Heart left ventricle (tissue), 16 donors: ENCODE results near the gene BMPR1A. TPM values are rescaled to one million over a fixed set of nuclear protein-coding genes. Genes with fewer than 3 reads are reported as not detected.

ENCODE experiments used
- ATAC-seq, 4 donors: fragments of 200-7000 bp; cut with Tn5 transposase; one replicate each; pipeline ENCODE4 v1.9.1; 2020 to 2022; ENCODE audit warnings: moderate library complexity in 4 of 4, mild to moderate bottlenecking in 3 of 4, moderate number of reproducible peaks in 1 of 4
- DNase-seq, 5 donors: peaks; one replicate each; pipeline ENCODE4 v3.0.0-alpha.2; 2020
- H3K27ac ChIP-seq, 12 donors: fragments of 200-600 bp; sonication (generic) in 4 of 12; one replicate each; pipeline versions ENCODE4 v1.5.0 to v1.8.0; 2016 to 2022; ENCODE audit warnings: mild to moderate bottlenecking in 2 of 12
- H3K27me3 ChIP-seq, 9 donors: fragments of 200-600 bp; sonication (generic) in 2 of 9; one replicate each; pipeline versions ENCODE4 v1.5.1 to v1.8.0; 2016 to 2022; ENCODE audit warnings: mild to moderate bottlenecking in 3 of 9
- H3K36me3 ChIP-seq, 9 donors: fragments of 200-600 bp; sonication (generic) in 2 of 9; one replicate each; pipeline versions ENCODE4 v1.5.0 to v1.8.0; 2018 to 2022; ENCODE audit warnings: mild to moderate bottlenecking in 2 of 9
- H3K4me1 ChIP-seq, 12 donors: fragments of 200-600 bp; sonication (generic) in 4 of 12; one replicate each; pipeline versions ENCODE4 v1.5.0 to v1.8.0; 2016 to 2022; ENCODE audit warnings: mild to moderate bottlenecking in 3 of 12
- H3K4me3 ChIP-seq, 12 donors: fragments of 200-600 bp; sonication (generic) in 4 of 12; one replicate each; pipeline versions ENCODE4 v1.5.0 to v1.8.0; 2017 to 2022; ENCODE audit warnings: mild to moderate bottlenecking in 9 of 12, moderate library complexity in 4 of 12
- H3K9me3 ChIP-seq, 12 donors: fragments of 200-600 bp; sonication (generic) in 4 of 12; one replicate each; pipeline versions ENCODE4 v1.5.0 to v1.8.0; 2016 to 2022; ENCODE audit warnings: mild to moderate bottlenecking in 1 of 12
- CTCF ChIP-seq, 12 donors: fragments of 200-600 bp; sonication (generic) in 4 of 12; IDR thresholded peaks; one replicate each; pipeline versions ENCODE4 v1.5.0 to v1.8.0; 2018 to 2022; ENCODE audit warnings: antibody characterized with exemption in 12 of 12, mild to moderate bottlenecking in 5 of 12
- POLR2A ChIP-seq, 2 donors: fragments of 450-650 bp; IDR thresholded peaks; one replicate each; pipeline ENCODE4 v1.6.1; 2017; ENCODE audit warnings: antibody characterized with exemption in 2 of 2, mild to moderate bottlenecking in 2 of 2, moderate library complexity in 2 of 2
- WGBS, 4 donors: extraction: QIAGEN DNeasy Blood & Tissue Kit in 2 of 4; methylation state at CpG; one replicate each; pipeline versions ENCODE4 v1.1.5 to v1.1.7; 2013 to 2018; 5-methylcytosine and 5-hydroxymethylcytosine counted together
- intact Hi-C, 10 donors: fragments of 100-400 bp; cut with DNase I; formaldehyde crosslinking; loops; one replicate each; pipeline versions ENCODE4 v1.11.1 to v1.14.2; 2022
- polyA plus RNA-seq, 2 donors: library from polyadenylated mRNA; stranded (reverse); fragments of 200-250 nt; gene quantifications; one replicate each; pipeline ENCODE4 v1.2.3, GENCODE V29; 2013
- total RNA-seq, 9 donors: library from RNA; depleted of rRNA in 2 of 9; stranded (reverse); fragments of >200 nt in 2 of 9; fragmentation: NEBNext Ultra II Directional in 3 of 9; extraction: Animal tissue kit (Norgen Biotek cat#: 25700) in 3 of 9; gene quantifications; one replicate each; pipeline versions ENCODE4 v1.1.0 to v1.2.4, GENCODE V29; 2016 to 2023
- donor health status: ischemic (EF 13 %, LVEDD 7.1; RV severe dilation, severe dysfunction).
- donor health status: healthy with polysubstance abuse.
- donor health status: DM: no; HTN: yes; CAD: no.
- donor health status: DM: no; HTN: no; CAD: no.
- donor health status: ischemic (EF 25% LVEDD 6.9; RV normal size, moderate dysfunction).
- donor health status: ischemic (EF 25% LVEDD 5.7; RV mildly dilated, moderate dysfunction).
- donor health status: healthy.
- donor health status: DM: yes; HTN: yes; CAD: no.
- donor health status: ischemic (EF 35%, LVEDD 5.7; RV mildly dilated, moderate dysfunction).
- donor health status: nonischemic (EF 11% LVEDD 7.7; RV severe dilation, severe dysfunction).
- donor health status: DM: yes; HTN: yes; CAD: no.
- donor health status: PGD.
- donor health status: ischemic (EF 29% LVEDD 5.4; RV normal size, mild dysfunction).
- donor health status: nonischemic (EF 23%, LVEDD 6.1; RV moderate dilation, normal function).

Gene BMPR1A
- total and polyA plus RNA-seq, 11 donors, result 6.3 to 72.0 (median 40.1) TPM

- intact Hi-C loops, result no loop called here
Measured at GRCh38 chr10:86726677-86726999, 29.8 kb upstream of the BMPR1A start.

GRCh38 chr10:86727470-86727869 is 28.9 kb upstream of the BMPR1A start:
- H3K4me3 ChIP-seq, result no peak overlapping the region
- intact Hi-C loops, result no loop called here
- H3K27ac ChIP-seq, result peak overlapping the region in 6 of 12 donors; percentile 33 to 94 (median 64)
- no peak for ATAC-seq
- whole genome bisulfite sequencing, 4 donors, result 70 to 78% (median 75%) methylated on average over 6 of the region's 6 CpGs
- no peaks in the 10 kb centered on the region for H3K9me3 ChIP-seq
- TF ChIP-seq POLR2A (IDR thresholded peaks at IDR 0.05) (no peak), CTCF (IDR thresholded peaks at IDR 0.05) (no peak)
- peaks cover 0 to 74% (median 12%) of the 10 kb centered on the region in 9 donors for H3K36me3 ChIP-seq
- peaks cover 0 to 10% (median 0%) of the 10 kb centered on the region in 9 donors for H3K27me3 ChIP-seq
- peaks cover 0 to 71% (median 16%) of the 10 kb centered on the region in 12 donors for H3K4me1 ChIP-seq
- DNase-seq, result no peak

More at GRCh38 chr10:86726677-86726999, 29.8 kb upstream of the BMPR1A start:
- ATAC-seq (peak in 1 of 4 donors; percentile 0), DNase-seq (no peak)
- H3K27me3 ChIP-seq, result peaks cover 0 to 10% (median 0%) of the 10 kb centered on the region in 9 donors
- peaks cover 0 to 63% (median 9%) of the 10 kb centered on the region in 12 donors for H3K4me1 ChIP-seq
- TF ChIP-seq POLR2A (IDR thresholded peaks at IDR 0.05), result no peak
- TF ChIP-seq CTCF (IDR thresholded peaks at IDR 0.05), result no peak
- peak overlapping the region in 8 of 12 donors; percentile 33 to 94 (median 60) for H3K27ac ChIP-seq
- peaks cover 0 to 77% (median 12%) of the 10 kb centered on the region in 9 donors for H3K36me3 ChIP-seq
- 40 to 52% (median 45%) methylated on average over 1 of the region's 1 CpG for WGBS, 4 donors
- H3K4me3 ChIP-seq, result no peak overlapping the region
- no peaks in the 10 kb centered on the region for H3K9me3 ChIP-seq

- peaks cover 0 to 9% (median 0%) of the 10 kb centered on the region in 9 donors for H3K27me3 ChIP-seq
- H3K9me3 ChIP-seq, result no peaks in the 10 kb centered on the region
- no peak for DNase-seq
- ATAC-seq, result no peak
- no peak overlapping the region for H3K4me3 ChIP-seq
- H3K27ac ChIP-seq, result peak overlapping the region in 7 of 12 donors; percentile 31 to 94 (median 64)
- peaks cover 0 to 73% (median 12%) of the 10 kb centered on the region in 9 donors for H3K36me3 ChIP-seq
- intact Hi-C loops, result no loop called here
- TF ChIP-seq POLR2A (IDR thresholded peaks at IDR 0.05) (no peak), CTCF (IDR thresholded peaks at IDR 0.05) (no peak)
- 70 to 81% (median 74%) methylated on average over 3 of the region's 3 CpGs for WGBS, 4 donors
- peaks cover 0 to 77% (median 20%) of the 10 kb centered on the region in 12 donors for H3K4me1 ChIP-seq
Measured at GRCh38 chr10:86728056-86728455, 28.4 kb upstream of the BMPR1A start.

GRCh38 chr10:86729677-86730076 is 26.7 kb upstream of the BMPR1A start:
- Histone ChIP-seq H3K27me3 (no peaks in the 10 kb centered on the region), H3K9me3 (no peaks in the 10 kb centered on the region), H3K4me3 (no peak overlapping the region), H3K36me3 (peaks cover 0 to 69% (median 12%) of the 10 kb centered on the region in 9 donors), H3K4me1 (peaks cover 0 to 87% (median 29%) of the 10 kb centered on the region in 12 donors), H3K27ac (peak overlapping the region in 7 of 12 donors; percentile 40 to 94 (median 86))
- intact Hi-C loops, result loop anchor here in 1 of 10 donors (5.0 kb wide), 1 partner anchor 173 kb away; no protein-coding TSS in a partner anchor
- DNase-seq (no peak), ATAC-seq (no peak)
- WGBS, 4 donors, result 47 to 52% (median 49%) methylated on average over 1 of the region's 1 CpG
- TF ChIP-seq CTCF (IDR thresholded peaks at IDR 0.05) (no peak), POLR2A (IDR thresholded peaks at IDR 0.05) (no peak)
